HEK293 (cell line): ENCODE results near the gene MYH16.

Experiments
- CTCF ChIA-PET: fragments of 350-600 bp; formaldehyde crosslinking; extraction: SDS; loops from one replicate; lab custom pipeline; 2021; ENCODE audit warnings: antibody characterized with exemption; lab: Yijun Ruan, JAX
- POLR2A ChIA-PET: fragments of 300-600 bp; formaldehyde crosslinking; extraction: SDS; loops from one replicate; lab custom pipeline; 2020; ENCODE audit warnings: antibody characterized with exemption, inconsistent platforms; lab: Yijun Ruan, JAX
- H3K27ac ChIP-seq: fragments of 200-500 bp; sonication (Bioruptor generic); 2 replicates; pipeline ENCODE4 v1.5.1; 2014; ENCODE audit warnings: low read depth, low read length, control low read depth, inconsistent platforms; ENCODE audit errors: extremely low read depth
- H3K36me3 ChIP-seq, 2 experiments: fragments of 200-500 bp in 1 of 2; sonication (Bioruptor generic) in 1 of 2; 1 replicate in 1 of 2; 2 replicates in 1 of 2; pipeline ENCODE4 v1.5.1; 2014 to 2017; ENCODE audit warnings: inconsistent platforms in 2 of 2, low read length in 2 of 2; ENCODE audit not compliant: control insufficient read depth in 2 of 2, insufficient read depth in 1 of 2
- H3K4me1 ChIP-seq: fragments of 200-500 bp; sonication (Bioruptor generic); 2 replicates; pipeline ENCODE4 v1.5.1; 2014; ENCODE audit warnings: mild to moderate bottlenecking, low read length, inconsistent platforms; ENCODE audit not compliant: control insufficient read depth, insufficient read depth
- H3K4me3 ChIP-seq: 2 replicates; pipeline ENCODE4 v1.5.1; 2011; ENCODE audit warnings: low read depth, mild to moderate bottlenecking, control low read depth, low read length, moderate library complexity
- H3K9me3 ChIP-seq: fragments of 200-500 bp; sonication (Bioruptor generic); 2 replicates; pipeline ENCODE4 v1.5.1; 2014; ENCODE audit warnings: low read depth, low read length, inconsistent platforms; ENCODE audit not compliant: control insufficient read depth, insufficient read depth
- FEZF1 ChIP-seq: fragments of 450-650 bp; formaldehyde crosslinking; IDR thresholded peaks from 2 replicates; pipeline ENCODE4 v1.5.1; 2016; ENCODE audit warnings: missing biosample characterization, missing genetic modification characterization
- TSHZ1 ChIP-seq: fragments of 450-650 bp; formaldehyde crosslinking; IDR thresholded peaks from 2 replicates; pipeline ENCODE4 v1.5.1; 2016; ENCODE audit warnings: missing biosample characterization, missing genetic modification characterization, borderline replicate concordance
- ZBTB11 ChIP-seq: fragments of 450-650 bp; formaldehyde crosslinking; conservative IDR thresholded peaks from 2 replicates; pipeline ENCODE4 v1.5.1; 2016; ENCODE audit warnings: low read depth, missing biosample characterization, missing genetic modification characterization
- ZBTB21 ChIP-seq: fragments of 450-650 bp; formaldehyde crosslinking; IDR thresholded peaks from 2 replicates; pipeline ENCODE4 v1.5.1; 2017; ENCODE audit warnings: missing biosample characterization, missing genetic modification characterization
- ZIC2 ChIP-seq: fragments of 450-650 bp; formaldehyde crosslinking; IDR thresholded peaks from 2 replicates; pipeline ENCODE4 v1.5.1; 2016; ENCODE audit warnings: missing biosample characterization, missing genetic modification characterization
- ZNF133 ChIP-seq: fragments of 450-650 bp; formaldehyde crosslinking; IDR thresholded peaks from 2 replicates; pipeline ENCODE4 v1.5.1; 2016; ENCODE audit warnings: missing biosample characterization, missing genetic modification characterization
- ZNF239 ChIP-seq: fragments of 450-650 bp; formaldehyde crosslinking; IDR thresholded peaks from 2 replicates; pipeline ENCODE4 v1.5.1; 2016; ENCODE audit warnings: missing biosample characterization, missing genetic modification characterization
- ZNF398 ChIP-seq: fragments of 450-650 bp; formaldehyde crosslinking; IDR thresholded peaks from 2 replicates; pipeline ENCODE4 v1.5.1; 2017; ENCODE audit warnings: missing biosample characterization, missing genetic modification characterization
- ZNF488 ChIP-seq: fragments of 450-650 bp; formaldehyde crosslinking; IDR thresholded peaks from 2 replicates; pipeline ENCODE4 v1.5.1; 2016; ENCODE audit warnings: missing biosample characterization, missing genetic modification characterization
- ZNF555 ChIP-seq: fragments of 450-650 bp; formaldehyde crosslinking; conservative IDR thresholded peaks from 2 replicates; pipeline ENCODE4 v1.5.1; 2017; ENCODE audit warnings: missing biosample characterization, mild to moderate bottlenecking, missing genetic modification characterization, inconsistent platforms
- ZNF571 ChIP-seq: fragments of 450-650 bp; formaldehyde crosslinking; IDR thresholded peaks from 2 replicates; pipeline ENCODE4 v1.5.0; 2017; ENCODE audit warnings: missing biosample characterization, missing genetic modification characterization
- ZNF747 ChIP-seq: fragments of 450-650 bp; formaldehyde crosslinking; IDR thresholded peaks from 2 replicates; pipeline ENCODE4 v1.5.1; 2016; ENCODE audit warnings: missing biosample characterization, missing genetic modification characterization
- ZSCAN16 ChIP-seq: fragments of 450-650 bp; formaldehyde crosslinking; IDR thresholded peaks from 2 replicates; pipeline ENCODE4 v1.5.1; 2016; ENCODE audit warnings: missing biosample characterization, missing genetic modification characterization

MYH16 gene

GRCh38 chr7:99309111-99309510, 36.5 kb downstream of the MYH16 start:
- no peaks in the 10 kb centered on the region for H3K9me3 ChIP-seq
- ChIA-PET POLR2A (no interaction called here), CTCF (interaction anchor here (0.6 kb wide), 2 partner anchors 51 to 78 kb away, joined by 3 to 7 read pairs; no protein-coding TSS in a partner anchor)
- TF ChIP-seq ZBTB21 (tag by site-specific recombination) (no peak), ZNF747 (tag by site-specific recombination) (no peak), FEZF1 (no peak), ZSCAN16 (no peak), ZNF571 (tag by site-specific recombination) (no peak), ZNF488 (tag by site-specific recombination) (no peak), ZNF555 (tag by site-specific recombination) (no peak), ZIC2 (tag by site-specific recombination) (no peak), ZNF398 (tag by site-specific recombination) (no peak)
- H3K27ac ChIP-seq: no peak overlapping the region
- no peak overlapping the region for H3K4me3 ChIP-seq
- H3K4me1 ChIP-seq: no peaks in the 10 kb centered on the region
- no peaks in the 10 kb centered on the region for H3K36me3 ChIP-seq

- CTCF ChIA-PET: interaction anchor here (0.6 to 2.4 kb wide), 6 partner anchors 10 to 295 kb away, joined by 3 to 14 read pairs (median 4); partner anchors contain the start of gene ARPC1A
- H3K9me3 ChIP-seq: no peaks in the 10 kb centered on the region
- H3K4me3 ChIP-seq: no peak overlapping the region
- H3K27ac ChIP-seq: no peak overlapping the region
- no peak for TF ChIP-seq ZNF239 (tag by site-specific recombination)
- peak; percentile 98 for TF ChIP-seq ZNF133 (tag by site-specific recombination)
- TF ChIP-seq, all 188 proteins: peak for 1
- Histone ChIP-seq H3K4me1 (no peaks in the 10 kb centered on the region), H3K36me3 (no peaks in the 10 kb centered on the region)
- POLR2A ChIA-PET: no interaction called here
Observed at GRCh38 chr7:99310004-99310403, 37.4 kb downstream of the MYH16 start.

GRCh38 chr7:99311702-99312101, 39.1 kb downstream of the MYH16 start:
- no peaks in the 10 kb centered on the region for H3K4me1 ChIP-seq
- TF ChIP-seq TSHZ1 (tag by site-specific recombination) (no peak), ZBTB11 (tag by site-specific recombination) (no peak)
- TF ChIP-seq, all 188 proteins: peak for 0
- no peak overlapping the region for H3K4me3 ChIP-seq
- no peaks in the 10 kb centered on the region for H3K9me3 ChIP-seq
- ChIA-PET POLR2A (no interaction called here), CTCF (interaction anchor here (0.7 to 2.4 kb wide), 6 partner anchors 9 to 279 kb away, joined by 3 to 14 read pairs (median 4); no protein-coding TSS in a partner anchor)
- H3K27ac ChIP-seq: no peak overlapping the region
- no peaks in the 10 kb centered on the region for H3K36me3 ChIP-seq
